ENCODE results near the gene HOXB1. TPM values are rescaled to one million over a fixed set of nuclear protein-coding genes. Genes with fewer than 3 reads are reported as not detected.

Gene HOXB1
- polyA plus RNA-seq: not detected
- long read RNA-seq, donor 1: 0 reads
- long read RNA-seq, donor 2: 0 reads
- long read RNA-seq, donor 3: 0 reads
- long read RNA-seq, donor 4: 0 reads
- long read RNA-seq, donor 5: 0 reads
- long read RNA-seq, donor 6: 0 reads
- long read RNA-seq, donor 7: 0 reads
- long read RNA-seq, donor 8: 0 reads
- long read RNA-seq, donor 9: 0 reads
- long read RNA-seq, donor 10: 0 reads

- 64 to 79% (median 79%) methylated on average over 15 of the region's 15 CpGs for WGBS, 3 donors
- FAIRE-seq (no peak), DNase-seq (no peak)
- Histone ChIP-seq H3K4me3 (ENCODE audit: low read depth in 1 of 3, low read length in 3 of 3) (no peak within 1 kb of the TSS), H3K9me3 (ENCODE audit: control insufficient read depth in 2 of 2, insufficient read depth in 1 of 2, low read depth in 1 of 2, low read length in 1 of 2) (no peaks in the 10 kb centered on the region), H3K4me1 (ENCODE audit: control insufficient read depth in 3 of 3, insufficient read depth in 2 of 3, low read depth in 1 of 3, low read length in 2 of 3) (peaks cover 0 to 10% (median 0%) of the 10 kb centered on the region in 3 donors), H3K27me3 (ENCODE audit: control insufficient read depth in 3 of 3, insufficient read depth in 3 of 3, low read length in 3 of 3) (peaks cover 0 to 62% (median 5%) of the 10 kb centered on the region in 3 donors), H3K36me3 (ENCODE audit: control insufficient read depth in 3 of 3, insufficient read depth in 2 of 3, low read depth in 1 of 3, low read length in 3 of 3) (no peaks in the 10 kb centered on the region), H3K27ac (ENCODE audit: low read depth in 1 of 3, low read length in 2 of 3) (no peak within 1 kb of the TSS)
Observed at GRCh38 chr17:48530887-48531272, at the start of gene HOXB1. TSS of gene HOXB1 (minus strand) at chr17:48531011. CDS start at chr17:48530904, 107 bp downstream.

GRCh38 chr17:48579760-48580554 lies 49.1 kb upstream of the HOXB1 start:
- H3K4me1 ChIP-seq (ENCODE audit: control insufficient read depth in 3 of 3, insufficient read depth in 2 of 3, low read depth in 1 of 3, low read length in 2 of 3): peaks cover 0 to 28% (median 2%) of the 10 kb centered on the region in 3 donors
- H3K27me3 ChIP-seq (ENCODE audit: control insufficient read depth in 3 of 3, insufficient read depth in 3 of 3, low read length in 3 of 3): peaks cover 6 to 96% (median 10%) of the 10 kb centered on the region in 3 donors
- FAIRE-seq: no peak

DNA sequence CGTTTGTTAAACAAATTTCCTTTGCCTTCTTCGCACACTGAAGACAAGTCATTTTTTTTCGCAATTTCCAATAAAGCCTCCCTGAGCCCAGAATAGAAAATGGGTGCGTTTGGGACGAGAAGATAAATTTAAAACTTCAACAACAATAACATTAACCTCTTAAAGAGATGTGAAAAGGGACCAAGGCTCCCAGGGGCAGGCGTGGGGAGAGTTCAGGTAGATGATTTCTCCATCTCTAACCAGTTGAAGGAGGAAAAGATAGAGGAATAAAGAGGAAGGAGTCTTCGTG lies 48.6 kb upstream of the HOXB1 start:
- DNase-seq: no peak
- peaks cover 0 to 26% (median 2%) of the 10 kb centered on the region in 3 donors for H3K4me1 ChIP-seq (ENCODE audit: control insufficient read depth in 3 of 3, insufficient read depth in 2 of 3, low read depth in 1 of 3, low read length in 2 of 3)
- H3K27me3 ChIP-seq (ENCODE audit: control insufficient read depth in 3 of 3, insufficient read depth in 3 of 3, low read length in 3 of 3): peaks cover 6 to 96% (median 10%) of the 10 kb centered on the region in 3 donors

More at GRCh38 chr17:48579760-48580554, 49.1 kb upstream of the HOXB1 start:
- WGBS, 3 donors: 10 to 28% (median 24%) methylated on average over 26 of the region's 26 CpGs
- DNase-seq: no peak
- peaks cover 0 to 10% (median 0%) of the 10 kb centered on the region in 3 donors for H3K36me3 ChIP-seq (ENCODE audit: control insufficient read depth in 3 of 3, insufficient read depth in 2 of 3, low read depth in 1 of 3, low read length in 3 of 3)
- H3K9me3 ChIP-seq (ENCODE audit: control insufficient read depth in 2 of 2, insufficient read depth in 1 of 2, low read depth in 1 of 2, low read length in 1 of 2): peaks cover 0 to under 1% of the 10 kb centered on the region in 2 donors
- H3K27ac ChIP-seq (ENCODE audit: low read depth in 1 of 3, low read length in 2 of 3): peak overlapping the region in 2 of 3 donors; percentile 75 to 98
- peak overlapping the region in 1 of 3 donors; percentile 43 for H3K4me3 ChIP-seq (ENCODE audit: low read depth in 1 of 3, low read length in 3 of 3)

GRCh38 chr17:48578616-48579470 lies 48.0 kb upstream of the HOXB1 start:
- Histone ChIP-seq H3K27ac (ENCODE audit: low read depth in 1 of 3, low read length in 2 of 3) (peak overlapping the region in 2 of 3 donors; percentile 75 to 76), H3K27me3 (ENCODE audit: control insufficient read depth in 3 of 3, insufficient read depth in 3 of 3, low read length in 3 of 3) (peaks cover 6 to 96% (median 10%) of the 10 kb centered on the region in 3 donors), H3K36me3 (ENCODE audit: control insufficient read depth in 3 of 3, insufficient read depth in 2 of 3, low read depth in 1 of 3, low read length in 3 of 3) (peaks cover 0 to 12% (median 0%) of the 10 kb centered on the region in 3 donors), H3K4me3 (ENCODE audit: low read depth in 1 of 3, low read length in 3 of 3) (peak overlapping the region in 2 of 3 donors; percentile 43 to 53), H3K9me3 (ENCODE audit: control insufficient read depth in 2 of 2, insufficient read depth in 1 of 2, low read depth in 1 of 2, low read length in 1 of 2) (no peaks in the 10 kb centered on the region), H3K4me1 (ENCODE audit: control insufficient read depth in 3 of 3, insufficient read depth in 2 of 3, low read depth in 1 of 3, low read length in 2 of 3) (peaks cover 0 to 30% (median 2%) of the 10 kb centered on the region in 3 donors)
- FAIRE-seq: no peak
- 6 to 17% (median 14%) methylated on average over 43 of the region's 43 CpGs for WGBS, 3 donors
- DNase-seq: no peak

More for the DNA sequence above, 48.6 kb upstream of the HOXB1 start:
- H3K36me3 ChIP-seq (ENCODE audit: control insufficient read depth in 3 of 3, insufficient read depth in 2 of 3, low read depth in 1 of 3, low read length in 3 of 3): peaks cover 0 to 10% (median 0%) of the 10 kb centered on the region in 3 donors
- H3K27ac ChIP-seq (ENCODE audit: low read depth in 1 of 3, low read length in 2 of 3): peak overlapping the region in 2 of 3 donors; percentile 75 to 76
- WGBS, 3 donors: 24 to 29% (median 28%) methylated on average over 7 of the region's 7 CpGs
- FAIRE-seq: no peak
- no peaks in the 10 kb centered on the region for H3K9me3 ChIP-seq (ENCODE audit: control insufficient read depth in 2 of 2, insufficient read depth in 1 of 2, low read depth in 1 of 2, low read length in 1 of 2)
- H3K4me3 ChIP-seq (ENCODE audit: low read depth in 1 of 3, low read length in 3 of 3): peak overlapping the region in 1 of 3 donors; percentile 43

- Histone ChIP-seq H3K4me3 (ENCODE audit: low read depth in 1 of 3, low read length in 3 of 3) (peak within 1 kb of the TSS; percentile 43 to 54 (median 53)), H3K4me1 (ENCODE audit: control insufficient read depth in 3 of 3, insufficient read depth in 2 of 3, low read depth in 1 of 3, low read length in 2 of 3) (peaks cover 0 to 30% (median 2%) of the 10 kb centered on the region in 3 donors), H3K27ac (ENCODE audit: low read depth in 1 of 3, low read length in 2 of 3) (peak within 1 kb of the TSS in 2 of 3 donors; percentile 79 to 85), H3K9me3 (ENCODE audit: control insufficient read depth in 2 of 2, insufficient read depth in 1 of 2, low read depth in 1 of 2, low read length in 1 of 2) (no peaks in the 10 kb centered on the region), H3K27me3 (ENCODE audit: control insufficient read depth in 3 of 3, insufficient read depth in 3 of 3, low read length in 3 of 3) (peaks cover 6 to 96% (median 10%) of the 10 kb centered on the region in 3 donors), H3K36me3 (ENCODE audit: control insufficient read depth in 3 of 3, insufficient read depth in 2 of 3, low read depth in 1 of 3, low read length in 3 of 3) (peaks cover 0 to 19% (median 0%) of the 10 kb centered on the region in 3 donors)
- FAIRE-seq (no peak), DNase-seq (peak in 1 of 2 donors; percentile 30)
- 1 to 7% (median 7%) methylated on average over 25 to 58 of the region's 58 CpGs for WGBS, 3 donors
Observed at GRCh38 chr17:48577946-48578615, 47.3 kb upstream of the HOXB1 start, which contains the start of gene HOXB4. TSS of gene HOXB4 (minus strand) at chr17:48578350. CDS start at chr17:48578319, 31 bp downstream.

DNA sequence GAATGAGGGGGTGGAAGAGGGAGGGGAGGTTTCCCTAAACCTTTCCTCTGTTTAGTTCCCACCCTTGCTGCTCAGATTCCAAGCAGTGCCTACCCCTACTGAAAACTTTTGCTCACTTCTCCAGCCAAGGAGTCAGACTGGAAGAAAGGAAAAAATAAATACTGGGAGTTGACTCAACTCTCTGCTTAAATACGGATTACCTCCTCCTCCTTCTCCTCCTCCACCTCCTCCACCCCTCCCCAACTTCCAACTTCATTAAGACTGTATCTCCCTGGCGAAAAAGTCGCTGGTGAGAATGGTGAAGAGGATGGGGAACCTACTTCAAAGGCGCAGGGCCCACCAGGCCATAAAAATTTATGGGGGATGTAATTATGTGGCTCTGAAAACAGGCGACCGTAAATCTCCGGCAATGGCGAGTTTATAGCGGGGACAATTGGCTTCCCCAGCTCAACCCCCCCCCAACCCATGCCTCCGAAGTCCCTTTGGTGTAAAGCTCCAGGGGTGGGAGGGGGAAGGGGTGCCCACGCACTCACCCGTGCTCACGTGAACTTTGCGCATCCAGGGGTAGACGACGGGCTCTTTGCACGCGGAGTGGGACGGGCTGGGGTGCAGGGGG lies 46.6 kb upstream of the HOXB1 start:
- FAIRE-seq (no peak), DNase-seq (no peak)
- Histone ChIP-seq H3K36me3 (ENCODE audit: control insufficient read depth in 3 of 3, insufficient read depth in 2 of 3, low read depth in 1 of 3, low read length in 3 of 3) (peaks cover 0 to 24% (median 0%) of the 10 kb centered on the region in 3 donors), H3K27ac (ENCODE audit: low read depth in 1 of 3, low read length in 2 of 3) (peak overlapping the region in 2 of 3 donors; percentile 79 to 80), H3K4me1 (ENCODE audit: control insufficient read depth in 3 of 3, insufficient read depth in 2 of 3, low read depth in 1 of 3, low read length in 2 of 3) (peaks cover 0 to 31% (median 2%) of the 10 kb centered on the region in 3 donors), H3K27me3 (ENCODE audit: control insufficient read depth in 3 of 3, insufficient read depth in 3 of 3, low read length in 3 of 3) (peaks cover 6 to 96% (median 7%) of the 10 kb centered on the region in 3 donors), H3K4me3 (ENCODE audit: low read depth in 1 of 3, low read length in 3 of 3) (peak overlapping the region; percentile 33 to 54 (median 53)), H3K9me3 (ENCODE audit: control insufficient read depth in 2 of 2, insufficient read depth in 1 of 2, low read depth in 1 of 2, low read length in 1 of 2) (no peaks in the 10 kb centered on the region)
- 1 to 3% (median 2%) methylated on average over 16 to 19 of the region's 19 CpGs for WGBS, 3 donors

GRCh38 chr17:48576479-48577309 lies 45.9 kb upstream of the HOXB1 start:
- WGBS, 3 donors: 10 to 28% (median 14%) methylated on average over 40 to 43 of the region's 43 CpGs
- Histone ChIP-seq H3K9me3 (ENCODE audit: control insufficient read depth in 2 of 2, insufficient read depth in 1 of 2, low read depth in 1 of 2, low read length in 1 of 2) (no peaks in the 10 kb centered on the region), H3K27ac (ENCODE audit: low read depth in 1 of 3, low read length in 2 of 3) (peak overlapping the region in 2 of 3 donors; percentile 84 to 85), H3K36me3 (ENCODE audit: control insufficient read depth in 3 of 3, insufficient read depth in 2 of 3, low read depth in 1 of 3, low read length in 3 of 3) (peaks cover 0 to 28% (median 0%) of the 10 kb centered on the region in 3 donors), H3K4me3 (ENCODE audit: low read depth in 1 of 3, low read length in 3 of 3) (peak overlapping the region in 1 of 3 donors; percentile 33), H3K27me3 (ENCODE audit: control insufficient read depth in 3 of 3, insufficient read depth in 3 of 3, low read length in 3 of 3) (peaks cover 4 to 96% (median 6%) of the 10 kb centered on the region in 3 donors), H3K4me1 (ENCODE audit: control insufficient read depth in 3 of 3, insufficient read depth in 2 of 3, low read depth in 1 of 3, low read length in 2 of 3) (peaks cover 0 to 33% (median 2%) of the 10 kb centered on the region in 3 donors)
- DNase-seq (no peak), FAIRE-seq (no peak)

Measured in small intestine (tissue), 16 donors.